HepG2 (cell line): Measurements from ENCODE around the gene UBE2L6. TPM values are rescaled to one million over a fixed set of nuclear protein-coding genes. Genes with fewer than 3 reads are reported as not detected.

Experiments
- ATAC-seq: fragments of 200-7000 bp; cut with Tn5 transposase; 3 replicates; pipeline ENCODE4 v1.9.1; 2020; ENCODE audit warnings: mild to moderate bottlenecking, moderate library complexity
- BruUV-seq: library from RNA; stranded (reverse); fragments of 400-500 nt; replicated peaks from 2 replicates; lab custom pipeline; 2021; lab: Mats Ljungman, UMichigan
- CTCF ChIA-PET: fragments of 300-600 bp; formaldehyde crosslinking; extraction: SDS; loops from one replicate; lab custom pipeline; 2021; ENCODE audit warnings: low total read pairs, inconsistent platforms, low intra/inter-chr PET ratio; lab: Yijun Ruan, JAX
- POLR2A ChIA-PET: fragments of 350-600 bp; sonication (Branson Sonifier 250); formaldehyde crosslinking; loops from one replicate; lab custom pipeline; 2020; ENCODE audit warnings: antibody characterized with exemption, inconsistent platforms; lab: Yijun Ruan, JAX
- DNase-seq: peaks from one replicate; pipeline ENCODE4 v3.0.0-alpha.2; 2015; ENCODE audit warnings: low spot score
- FAIRE-seq: peaks from 3 replicates; lab custom pipeline; 2011; peaks lifted over from hg19 to GRCh38; lab: Jason Lieb, UNC
- H2AFZ ChIP-seq: one replicate; pipeline ENCODE4 v1.6.1; 2011; ENCODE audit warnings: low read length, inconsistent platforms
- H3K27ac ChIP-seq: fragments of 300-600 bp; 3 replicates; pipeline ENCODE4 v1.8.0; 2011; ENCODE audit warnings: mixed run types, mild to moderate bottlenecking, mixed read lengths, low read length, inconsistent platforms; ENCODE audit not compliant: insufficient read depth; ENCODE audit errors: extremely low read length
- H3K27me3 ChIP-seq, 2 experiments: fragments of 200-600 bp in 1 of 2; 2 replicates in 1 of 2; 3 replicates in 1 of 2; pipeline versions ENCODE4 v1.6.0 to v1.8.0; 2011; ENCODE audit warnings: low read length in 2 of 2, mild to moderate bottlenecking in 2 of 2, moderate library complexity in 2 of 2, inconsistent platforms in 1 of 2; ENCODE audit not compliant: insufficient read depth in 2 of 2, control insufficient read depth in 1 of 2
- H3K36me3 ChIP-seq, 2 experiments: fragments of 200-600 bp in 1 of 2; replicated peaks in 1 of 2; 2 replicates in 1 of 2; 3 replicates in 1 of 2; pipeline versions ENCODE4 v1.5.1 to v1.8.0; 2011; ENCODE audit warnings: low read length in 2 of 2, inconsistent platforms in 1 of 2; ENCODE audit not compliant: insufficient read depth in 2 of 2, control insufficient read depth in 1 of 2
- H3K4me1 ChIP-seq: 2 replicates; pipeline ENCODE4 v1.5.1; 2012; ENCODE audit warnings: low read length, inconsistent platforms; ENCODE audit not compliant: insufficient read depth
- H3K4me2 ChIP-seq: 2 replicates; pipeline ENCODE4 v1.6.0; 2011; ENCODE audit warnings: low read depth, low read length, inconsistent platforms
- H3K4me3 ChIP-seq, 3 experiments: fragments of 200-600 bp in 1 of 3; sonication (generic), shearing (Covaris generic) in 1 of 3; replicated peaks in 1 of 3; 2 replicates each; pipeline ENCODE4 v1.5.1; 2011 to 2016; ENCODE audit warnings: low read length in 3 of 3, inconsistent platforms in 2 of 3, low read depth in 2 of 3, mild to moderate bottlenecking in 2 of 3, control low read depth in 1 of 3, mixed read lengths in 1 of 3; ENCODE audit not compliant: insufficient read depth in 1 of 3
- H3K79me2 ChIP-seq: one replicate; pipeline ENCODE4 v1.6.1; 2011; ENCODE audit warnings: low read length, inconsistent platforms; ENCODE audit not compliant: insufficient read depth
- H3K9ac ChIP-seq: 2 replicates; pipeline ENCODE4 v1.6.0; 2011; ENCODE audit warnings: mild to moderate bottlenecking, low read depth, low read length, inconsistent platforms; ENCODE audit not compliant: insufficient read depth
- H3K9me3 ChIP-seq: 2 replicates; pipeline ENCODE4 v1.5.1; 2012; ENCODE audit warnings: mild to moderate bottlenecking, low read length
- H4K20me1 ChIP-seq: 2 replicates; pipeline ENCODE4 v1.6.0; 2011; ENCODE audit warnings: inconsistent platforms, mild to moderate bottlenecking, low read length, moderate library complexity; ENCODE audit not compliant: insufficient read depth
- CC2D1A ChIP-seq: sonication (generic); formaldehyde crosslinking; IDR thresholded peaks from 2 replicates; pipeline ENCODE4 v1.8.1; 2023; ENCODE audit warnings: mild to moderate bottlenecking, missing genetic modification reagents
- FIP1L1 ChIP-seq: fragments of 200-400 bp; formaldehyde crosslinking; IDR thresholded peaks from 2 replicates; pipeline ENCODE4 v1.6.1; 2018; ENCODE audit warnings: low read depth, mild to moderate bottlenecking, low read length, moderate library complexity, borderline replicate concordance; ENCODE audit not compliant: insufficient read depth
- ISL2 ChIP-seq: sonication (generic); formaldehyde crosslinking; IDR thresholded peaks from 2 replicates; pipeline ENCODE4 v1.5.0; 2020; ENCODE audit warnings: missing genetic modification reagents
- KDM1A ChIP-seq: IDR thresholded peaks from 2 replicates; pipeline ENCODE4 v1.6.1; 2016; ENCODE audit warnings: missing compliant biosample characterization
- PAF1 ChIP-seq: IDR thresholded peaks from 2 replicates; pipeline ENCODE4 v1.6.1; 2016; ENCODE audit warnings: missing genetic modification reagents, missing compliant biosample characterization
- PBX2 ChIP-seq: IDR thresholded peaks from 2 replicates; pipeline ENCODE4 v1.6.1; 2016; ENCODE audit warnings: control low read depth
- PLSCR1 ChIP-seq: sonication (generic); formaldehyde crosslinking; IDR thresholded peaks from 2 replicates; pipeline ENCODE4 v1.5.0; 2020; ENCODE audit warnings: missing genetic modification reagents, mild to moderate bottlenecking, borderline replicate concordance
- SKI ChIP-seq: fragments of 450-650 bp; IDR thresholded peaks from one replicate; pipeline ENCODE4 v1.6.1; 2018; ENCODE audit warnings: mild to moderate bottlenecking; ENCODE audit not compliant: partially characterized antibody
- SNAI1 ChIP-seq: sonication (generic); formaldehyde crosslinking; IDR thresholded peaks from 2 replicates; pipeline ENCODE4 v1.5.0; 2020; ENCODE audit warnings: mild to moderate bottlenecking, missing genetic modification reagents, borderline replicate concordance
- SRF ChIP-seq: IDR thresholded peaks from 2 replicates; pipeline ENCODE4 v1.6.1; 2011; ENCODE audit warnings: mild to moderate bottlenecking, low read depth, low read length, moderate library complexity
- SRSF4 ChIP-seq: fragments of 200-400 bp; formaldehyde crosslinking; IDR thresholded peaks from one replicate; pipeline ENCODE4 v1.6.1; 2018; ENCODE audit warnings: mild to moderate bottlenecking, low read depth, low read length, moderate library complexity; ENCODE audit not compliant: poor library complexity, severe bottlenecking
- TEAD2 ChIP-seq: sonication (generic); formaldehyde crosslinking; IDR thresholded peaks from 2 replicates; pipeline ENCODE4 v1.9.0; 2021; ENCODE audit warnings: missing genetic modification reagents
- TIGD3 ChIP-seq: sonication (generic); formaldehyde crosslinking; IDR thresholded peaks from 2 replicates; pipeline ENCODE4 v1.5.1; 2020; ENCODE audit warnings: mild to moderate bottlenecking, missing genetic modification reagents, borderline replicate concordance
- ZFAT ChIP-seq: sonication (generic); formaldehyde crosslinking; conservative IDR thresholded peaks from 2 replicates; pipeline ENCODE4 v1.8.1; 2023; ENCODE audit warnings: missing genetic modification reagents, inconsistent platforms
- ZFP36L2 ChIP-seq: sonication (generic); formaldehyde crosslinking; IDR thresholded peaks from 2 replicates; pipeline ENCODE4 v1.4.0; 2020; ENCODE audit warnings: missing genetic modification reagents
- ZNF224 ChIP-seq: sonication (generic); formaldehyde crosslinking; IDR thresholded peaks from 2 replicates; pipeline ENCODE4 v1.5.0; 2020; ENCODE audit warnings: mild to moderate bottlenecking, missing genetic modification reagents
- ZNF513 ChIP-seq: sonication (generic); formaldehyde crosslinking; conservative IDR thresholded peaks from 2 replicates; pipeline ENCODE4 v1.5.0; 2020; ENCODE audit warnings: missing genetic modification reagents
- ZNF703 ChIP-seq: sonication (generic); formaldehyde crosslinking; IDR thresholded peaks from 2 replicates; pipeline ENCODE4 v1.5.1; 2020; ENCODE audit warnings: missing genetic modification reagents, mild to moderate bottlenecking, moderate library complexity, borderline replicate concordance
- ZNF737 ChIP-seq: sonication (generic); formaldehyde crosslinking; IDR thresholded peaks from 2 replicates; pipeline ENCODE4 v1.5.0; 2020; ENCODE audit warnings: missing genetic modification reagents, mild to moderate bottlenecking, borderline replicate concordance
- ZNF772 ChIP-seq: sonication (generic); formaldehyde crosslinking; IDR thresholded peaks from 2 replicates; pipeline ENCODE4 v1.5.0; 2020; ENCODE audit warnings: mild to moderate bottlenecking, missing genetic modification reagents
- WGBS: methylation state at CpG from one replicate; pipeline ENCODE4 v1.1.6; 2017; ENCODE audit warnings: low lambda C conversion rate; 5-methylcytosine and 5-hydroxymethylcytosine counted together
- in situ Hi-C: cut with HindIII; loops from 2 replicates; pipeline ENCODE4 v1.10.0; 2017; ENCODE audit warnings: low pct_unique_long_range_greater_than_20kb; ENCODE audit not compliant: extremely low pct_ligation_motif_present
- intact Hi-C: fragments of 100-400 bp; cut with micrococcal nuclease; formaldehyde crosslinking; loops from one replicate; pipeline ENCODE4 v1.10.0; 2022; ENCODE audit not compliant: unreplicated experiment
- polyA plus RNA-seq, 8 experiments: library from polyadenylated mRNA; depleted of rRNA in 3 of 8; stranded (reverse) in 7 of 8; unstranded in 1 of 8; fragments of >200 nt; fragmentation: Illumina TruSeq in 4 of 8; extraction: Trizol in 4 of 8; gene quantifications; 2 replicates each; pipeline versions ENCODE4 v1.2.1 to v1.2.3, GENCODE V29; 2011 to 2016; ENCODE audit warnings: low read depth in 4 of 8, missing spikeins in 1 of 8, mixed read lengths in 1 of 8; ENCODE audit not compliant: insufficient read depth in 1 of 8
- total RNA-seq, 5 experiments: library from RNA; depleted of rRNA; stranded (reverse); fragments of >200 nt; fragmentation: Illumina TruSeq; extraction: Trizol; gene quantifications; 2 replicates each; pipeline ENCODE4 v1.2.3, GENCODE V29; 2016; ENCODE audit warnings: low read depth in 1 of 5

UBE2L6 gene
- total and polyA plus RNA-seq, 2 of the 13 experiments (the other 11 are each of a cell fraction or from before 2014, with no cell fraction given), result 30.3 to 30.4 TPM

GRCh38 chr11:57598831-57599155 lies 31.3 kb upstream of the UBE2L6 start:
- H3K27ac ChIP-seq, result no peak overlapping the region
- H3K79me2 ChIP-seq, result no peaks in the 10 kb centered on the region
- H3K4me1 ChIP-seq, result peaks cover 35% of the 10 kb centered on the region
- POLR2A ChIA-PET, result interaction anchor here (2.6 to 3.5 kb wide), 2 partner anchors 31 to 41 kb away, joined by 8 to 33 read pairs; partner anchors contain the start of gene UBE2L6
- WGBS, result 75% methylated on average over 5 of the region's 5 CpGs
- no peaks in the 10 kb centered on the region for H4K20me1 ChIP-seq
- in situ Hi-C loops, result no loop called here
- peaks cover 0 to 9% of the 10 kb centered on the region in 2 experiments; a peak in 2 of 5 replicates for H3K27me3 ChIP-seq
- DNase-seq (no peak), ATAC-seq (no peak), FAIRE-seq (no peak)
- no peak overlapping the region for H2AFZ ChIP-seq
- no peaks in the 10 kb centered on the region for H3K9me3 ChIP-seq
- no peak overlapping the region for H3K9ac ChIP-seq
- H3K4me3 ChIP-seq, result no peak overlapping the region
- no TSS peak for BruUV-seq
- no peak for TF ChIP-seq FIP1L1
- no peak for TF ChIP-seq PLSCR1 (CRISPR knock-in tag)
- TF ChIP-seq ZNF703 (CRISPR knock-in tag), result no peak
- TF ChIP-seq PAF1 (CRISPR knock-in tag), result no peak
- no peak for TF ChIP-seq SRSF4
- TF ChIP-seq ZFAT (CRISPR knock-in tag), result no peak
- TF ChIP-seq ZNF772 (CRISPR knock-in tag), result no peak
- TF ChIP-seq TEAD2 (CRISPR knock-in tag), result no peak
- no peak for TF ChIP-seq TIGD3 (CRISPR knock-in tag)
- TF ChIP-seq ZFP36L2, result no peak
- no peak for TF ChIP-seq KDM1A (CRISPR knock-in tag)
- no peak for TF ChIP-seq CC2D1A
- TF ChIP-seq ZNF737 (CRISPR knock-in tag), result no peak
- no peak for TF ChIP-seq SNAI1 (CRISPR knock-in tag)
- no peak for TF ChIP-seq ISL2 (CRISPR knock-in tag)
- TF ChIP-seq ZNF513, result no peak
- TF ChIP-seq PBX2 (CRISPR knock-in tag), result no peak
- no peak for TF ChIP-seq ZNF224 (CRISPR knock-in tag)
- no peak for TF ChIP-seq SKI
- TF ChIP-seq SRF, result no peak
- TF ChIP-seq, all 625 proteins: peak for 0
- intact Hi-C loops, result loop anchor here (5.0 kb wide), 1 partner anchor 34 kb away; no protein-coding TSS in a partner anchor
- Histone ChIP-seq H3K36me3 (no peaks in the 10 kb centered on the region), H3K4me2 (peak overlapping the region; percentile 89; the same call in 1 of the 2 replicates)
- CTCF ChIA-PET, result no interaction called here
